Panc1 (cell line): Measurements from ENCODE around the gene BDP1.

Experiments used
- CTCF ChIP-seq: fragments of 450-650 bp; IDR thresholded peaks from 2 replicates; pipeline ENCODE4 v1.5.1; 2017; ENCODE audit warnings: mild to moderate bottlenecking
- POLR2AphosphoS5 ChIP-seq: IDR thresholded peaks from 2 replicates; pipeline ENCODE4 v1.6.1; 2012; ENCODE audit warnings: mild to moderate bottlenecking, low read depth, low read length, moderate library complexity
- REST ChIP-seq, 2 experiments: IDR thresholded peaks; 2 replicates each; pipeline ENCODE4 v1.6.1; 2011 to 2012; ENCODE audit warnings: low read depth in 2 of 2, control low read depth in 1 of 2, low read length in 1 of 2, mild to moderate bottlenecking in 1 of 2, moderate library complexity in 1 of 2; ENCODE audit not compliant: insufficient read depth in 1 of 2

GRCh38 chr5:71600783-71601182, 145.3 kb downstream of the BDP1 start:
- TF ChIP-seq CTCF (no peak), POLR2AphosphoS5 (no peak), REST (IDR thresholded peaks at IDR 0.05; ENCODE audit: insufficient read depth in 1 of 2, low read depth in 2 of 2, low read length in 1 of 2) (no peak)
